SH-SY5Y (cell line): ENCODE data around the gene CELF2.

ENCODE experiments used
- GATA2 ChIP-seq: IDR thresholded peaks from 2 replicates; pipeline ENCODE4 v1.6.1; 2011; ENCODE audit warnings: mild to moderate bottlenecking, low read depth, low read length
- GATA3 ChIP-seq: IDR thresholded peaks from 2 replicates; pipeline ENCODE4 v1.6.1; 2011; ENCODE audit warnings: low read depth, mild to moderate bottlenecking, low read length, moderate library complexity

Gene CELF2

GRCh38 chr10:11146402-11147171 lies 128.9 kb downstream of the CELF2 start:
- peak; percentile 51 for TF ChIP-seq GATA2
- TF ChIP-seq GATA3, result peak; percentile 23; the same call in 1 of the 2 replicates

DNA sequence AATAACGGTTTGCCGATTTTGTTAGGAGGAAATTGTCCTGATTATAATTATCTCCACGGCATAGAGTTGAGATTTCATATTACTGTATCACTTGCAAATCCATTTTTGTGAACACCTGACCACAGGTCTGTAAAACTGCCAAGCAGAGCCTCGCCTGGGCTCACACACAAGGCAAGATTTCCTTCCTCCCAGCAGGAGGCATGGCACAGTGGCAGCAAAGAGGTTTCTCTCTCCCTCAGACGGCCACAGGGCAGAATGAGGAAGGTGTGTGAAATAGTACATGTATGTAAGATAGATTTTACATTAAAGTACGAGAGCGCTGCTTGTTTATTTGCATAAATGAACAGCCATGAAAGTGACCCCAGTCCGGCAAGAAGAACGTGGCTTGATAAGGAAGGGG lies 130.1 kb downstream of the CELF2 start:
- TF ChIP-seq GATA2 (no peak), GATA3 (no peak)

DNA sequence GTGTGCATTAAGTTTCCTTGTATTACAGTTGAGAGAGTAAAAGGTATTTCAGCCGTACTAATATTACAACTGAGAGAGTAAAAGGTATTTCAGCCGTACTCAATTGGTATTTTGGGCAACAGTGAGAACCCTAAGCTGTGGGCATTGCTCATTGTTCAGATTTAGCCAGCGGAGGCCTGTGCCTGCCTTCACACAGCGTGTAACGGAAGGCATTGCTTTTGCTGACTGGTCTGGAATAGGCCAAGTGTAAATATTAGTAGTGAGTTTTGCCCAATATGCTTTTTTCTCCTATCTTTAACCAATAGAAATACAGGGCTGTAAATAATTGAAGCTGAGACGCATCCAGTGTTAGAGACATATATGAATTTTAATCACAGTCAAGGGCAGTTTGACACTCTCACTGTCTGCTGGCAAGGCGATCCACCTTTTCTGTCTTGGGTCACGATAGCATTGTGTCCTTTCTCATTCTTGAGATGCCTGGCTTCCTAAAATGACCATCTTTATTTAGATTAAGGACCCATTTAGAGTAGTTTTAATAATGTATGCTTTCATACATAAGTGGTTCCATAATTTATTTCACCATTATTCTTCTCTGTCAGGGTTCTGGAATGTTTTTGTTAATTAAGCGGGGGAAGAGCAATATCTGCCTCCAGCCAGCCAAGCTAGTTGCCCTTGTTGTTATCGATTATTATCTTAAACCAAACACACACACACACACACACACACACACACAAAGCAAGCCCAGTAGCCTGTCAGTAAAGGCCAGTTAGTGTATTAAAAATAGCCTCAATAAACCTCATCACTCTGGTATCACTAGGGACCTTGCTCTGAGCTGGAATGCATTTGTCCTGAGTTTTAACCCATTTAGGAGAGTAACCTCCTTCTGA lies 130.7 kb downstream of the CELF2 start:
- TF ChIP-seq GATA3, result no peak
- TF ChIP-seq GATA2, result no peak

- TF ChIP-seq GATA3, result no peak
- no peak for TF ChIP-seq GATA2
Measured at GRCh38 chr10:11149807-11150141, 132.1 kb downstream of the CELF2 start.

- TF ChIP-seq GATA2, result no peak
Measured at GRCh38 chr10:11150231-11150731, 132.6 kb downstream of the CELF2 start.

DNA sequence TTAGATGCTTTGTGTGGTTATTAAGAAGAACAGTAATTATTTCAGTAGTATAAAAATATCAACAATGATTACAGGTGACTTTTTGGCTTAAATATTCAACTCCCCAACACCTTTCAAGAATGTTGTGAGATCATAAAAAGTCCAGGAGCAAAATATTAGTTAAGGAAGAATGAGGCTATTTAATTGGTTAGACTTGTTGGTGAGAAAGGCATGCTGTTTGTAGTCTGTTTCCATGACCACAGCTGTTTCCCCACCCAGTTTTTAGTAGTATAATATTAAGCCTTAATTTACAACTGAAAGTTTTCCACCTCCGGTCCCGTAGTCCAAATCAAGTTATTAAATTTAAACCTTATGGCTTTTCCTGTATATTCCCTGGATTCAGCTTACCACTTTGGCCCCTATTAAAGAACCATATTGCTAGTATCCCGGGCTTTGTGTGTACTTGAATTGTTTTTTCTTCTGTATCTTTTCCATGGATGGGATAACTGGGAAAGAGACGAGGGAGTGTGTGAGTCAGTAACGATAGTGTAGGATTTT lies 133.3 kb downstream of the CELF2 start:
- TF ChIP-seq GATA3 (no peak), GATA2 (no peak)

DNA sequence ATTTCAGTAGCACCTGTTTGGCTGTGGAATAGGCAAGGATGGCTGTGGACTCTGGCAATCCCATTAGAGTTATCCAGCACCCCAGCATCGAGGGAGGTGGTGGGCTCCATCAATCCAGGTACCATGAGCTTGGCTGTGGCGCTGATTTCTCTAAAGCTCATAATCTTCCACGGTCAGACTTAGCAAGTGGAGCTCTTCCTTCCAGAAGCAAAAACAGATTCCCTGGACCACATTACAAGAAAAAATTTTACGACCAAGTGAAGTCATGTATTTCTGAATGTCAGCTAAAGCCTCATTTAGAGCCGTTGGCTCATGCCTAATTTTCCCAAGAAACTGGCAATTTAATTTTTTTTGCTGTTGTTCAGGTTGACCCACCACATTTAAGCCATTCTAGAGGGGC lies 135.1 kb downstream of the CELF2 start:
- TF ChIP-seq GATA3 (no peak), GATA2 (no peak)

GRCh38 chr10:11153245-11153644 lies 135.6 kb downstream of the CELF2 start:
- TF ChIP-seq GATA3 (no peak), GATA2 (no peak)

DNA sequence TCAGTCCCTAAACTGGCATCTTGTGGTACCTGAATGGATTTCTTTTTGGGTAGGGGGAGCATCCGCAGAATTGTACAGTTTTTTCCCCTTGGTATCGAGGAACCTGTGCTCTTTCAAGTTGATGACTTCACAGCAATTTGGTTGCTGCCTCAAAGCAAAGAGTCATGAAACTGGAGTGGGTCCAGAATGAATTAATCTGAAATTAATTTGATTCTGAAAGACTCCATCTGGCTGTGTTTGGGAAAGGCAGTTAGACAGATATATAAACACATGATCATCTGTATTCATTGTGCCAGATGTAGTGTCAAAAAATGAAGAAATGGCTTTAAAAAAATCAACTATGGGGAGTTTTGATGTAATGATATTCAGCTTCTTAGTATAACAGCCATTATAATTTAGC lies 136.1 kb downstream of the CELF2 start:
- no peak for TF ChIP-seq GATA2
- TF ChIP-seq GATA3, result no peak

DNA sequence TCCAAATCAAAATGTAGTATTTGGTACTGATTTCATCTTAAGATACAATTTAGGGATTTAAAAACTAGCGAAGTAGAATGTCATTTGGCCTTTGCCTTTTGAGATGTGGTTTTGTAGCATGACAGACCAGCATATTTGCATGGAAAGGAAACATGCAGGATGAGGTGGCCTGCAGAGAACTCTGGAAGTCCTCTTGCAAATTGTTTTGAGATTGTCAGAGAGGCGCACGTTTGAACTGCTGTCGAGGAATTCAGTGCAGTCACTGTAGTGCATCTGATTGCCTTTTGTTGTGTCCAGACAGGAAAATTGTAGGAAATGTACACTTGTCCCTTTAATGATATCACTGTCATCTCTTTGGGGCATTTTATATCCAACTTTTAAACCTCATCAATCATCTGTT lies 136.7 kb downstream of the CELF2 start:
- TF ChIP-seq GATA2 (no peak), GATA3 (no peak)

DNA sequence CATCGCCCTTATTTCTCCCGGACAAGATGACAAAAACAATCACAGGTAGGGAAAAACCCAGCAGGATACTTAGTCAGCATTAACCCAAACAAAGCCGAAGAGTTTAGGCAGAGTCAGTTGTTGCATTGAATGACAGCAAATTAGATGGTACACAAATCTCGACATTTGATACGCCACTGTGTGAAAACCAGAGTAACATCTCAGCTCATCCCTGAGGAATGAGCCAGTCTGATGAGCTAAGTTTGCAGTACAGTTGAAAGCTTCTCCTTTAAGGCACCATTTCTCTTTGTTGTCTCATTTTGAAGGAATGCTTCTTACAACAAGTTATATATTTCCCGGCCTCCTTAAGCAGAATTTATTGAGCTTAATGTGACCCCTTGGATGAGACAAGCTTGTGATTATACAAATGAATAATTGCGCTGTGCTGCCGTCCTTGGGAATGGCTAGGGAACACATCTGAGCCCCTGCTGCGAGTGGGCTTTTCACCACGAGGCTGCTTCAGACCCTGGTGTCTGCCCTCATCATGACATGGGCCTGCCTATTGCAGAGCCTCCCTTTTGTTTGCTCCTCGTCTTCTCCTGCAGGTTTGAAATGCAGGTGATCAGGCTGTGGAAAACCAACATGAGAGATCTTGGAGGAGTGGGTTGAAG lies 137.3 kb downstream of the CELF2 start:
- TF ChIP-seq GATA2 (no peak), GATA3 (no peak)

GRCh38 chr10:11156480-11156879 lies 138.8 kb downstream of the CELF2 start:
- no peak for TF ChIP-seq GATA3
- TF ChIP-seq GATA2, result no peak

GRCh38 chr10:11157292-11158076 lies 139.8 kb downstream of the CELF2 start:
- TF ChIP-seq GATA3 (no peak), GATA2 (no peak)
